ENCODE measurements around the gene C10orf67.

Gene C10orf67

DNA sequence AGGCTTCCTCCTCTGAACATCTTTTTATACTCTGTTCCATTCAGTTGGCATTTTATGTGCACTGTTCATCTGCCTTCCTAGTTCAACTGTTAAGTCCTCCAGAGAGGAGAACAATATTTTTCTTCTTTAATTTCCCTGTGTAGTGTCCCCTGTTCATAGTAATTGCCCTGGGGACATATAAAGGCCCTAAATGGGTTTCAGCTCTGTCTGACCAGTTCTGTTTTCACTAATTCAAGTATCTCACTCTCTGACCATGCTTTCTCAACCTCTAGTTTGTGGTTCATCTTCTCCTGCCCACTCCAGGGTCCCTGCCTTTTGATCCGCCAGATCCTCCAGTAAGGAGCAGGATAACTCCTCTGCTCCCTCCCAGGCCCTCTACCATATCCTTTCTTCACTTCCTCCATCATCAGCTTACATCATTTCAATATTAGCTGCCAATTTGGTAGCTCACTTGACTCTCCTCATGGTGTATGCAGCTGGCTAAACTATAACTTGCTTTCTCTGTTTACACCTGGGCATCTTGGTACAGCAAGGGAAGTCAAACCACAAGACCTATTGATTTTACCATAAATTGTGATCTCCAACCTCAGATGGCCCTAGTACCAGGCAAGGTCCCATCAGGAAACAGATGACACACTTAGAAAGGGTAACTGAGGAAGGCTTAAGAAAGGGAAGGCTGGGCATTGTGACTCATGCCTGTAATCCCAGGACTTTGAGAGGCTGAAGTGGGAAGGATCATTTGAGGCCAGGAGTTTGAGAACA lies 17.7 kb upstream of the C10orf67 start (continued):
- TF ChIP-seq, protein P1, sequence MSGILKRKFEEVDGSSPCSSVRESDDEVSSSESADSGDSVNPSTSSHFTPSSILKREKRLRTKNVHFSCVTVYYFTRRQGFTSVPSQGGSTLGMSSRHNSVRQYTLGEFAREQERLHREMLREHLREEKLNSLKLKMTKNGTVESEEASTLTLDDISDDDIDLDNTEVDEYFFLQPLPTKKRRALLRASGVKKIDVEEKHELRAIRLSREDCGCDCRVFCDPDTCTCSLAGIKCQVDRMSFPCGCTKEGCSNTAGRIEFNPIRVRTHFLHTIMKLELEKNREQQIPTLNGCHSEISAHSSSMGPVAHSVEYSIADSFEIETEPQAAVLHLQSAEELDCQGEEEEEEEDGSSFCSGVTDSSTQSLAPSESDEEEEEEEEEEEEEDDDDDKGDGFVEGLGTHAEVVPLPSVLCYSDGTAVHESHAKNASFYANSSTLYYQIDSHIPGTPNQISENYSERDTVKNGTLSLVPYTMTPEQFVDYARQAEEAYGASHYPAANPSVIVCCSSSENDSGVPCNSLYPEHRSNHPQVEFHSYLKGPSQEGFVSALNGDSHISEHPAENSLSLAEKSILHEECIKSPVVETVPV (CRISPR knock-in tag; IDR thresholded peaks at IDR 0.05) = no peak
- no peak for TF ChIP-seq TCF4 (CRISPR knock-in tag; IDR thresholded peaks at IDR 0.05; ENCODE audit: borderline replicate concordance)

DNA sequence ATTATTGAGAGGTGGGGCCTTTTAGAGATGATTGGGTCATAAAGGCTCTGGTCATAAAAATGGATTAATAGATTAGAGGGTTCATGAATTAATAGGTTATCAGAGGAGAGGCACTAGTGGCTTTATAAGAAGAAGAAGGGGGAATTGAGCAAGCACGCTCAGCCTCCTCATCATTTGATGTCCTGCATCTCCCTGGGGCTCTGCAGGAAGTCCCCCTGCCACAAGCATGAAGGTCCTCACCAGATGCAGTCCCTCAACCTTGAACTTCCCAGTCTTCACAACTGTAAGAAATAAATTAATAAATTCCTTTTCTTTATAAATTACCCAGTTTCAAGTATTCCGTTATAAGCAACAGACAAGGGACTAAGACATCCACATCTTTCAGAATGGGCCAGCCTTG lies 17.1 kb upstream of the C10orf67 start:
- ATAC-seq = no peak
- TF ChIP-seq TOX (CRISPR knock-in tag; IDR thresholded peaks at IDR 0.05; ENCODE audit: borderline replicate concordance) = no peak
- TF ChIP-seq, protein P2, sequence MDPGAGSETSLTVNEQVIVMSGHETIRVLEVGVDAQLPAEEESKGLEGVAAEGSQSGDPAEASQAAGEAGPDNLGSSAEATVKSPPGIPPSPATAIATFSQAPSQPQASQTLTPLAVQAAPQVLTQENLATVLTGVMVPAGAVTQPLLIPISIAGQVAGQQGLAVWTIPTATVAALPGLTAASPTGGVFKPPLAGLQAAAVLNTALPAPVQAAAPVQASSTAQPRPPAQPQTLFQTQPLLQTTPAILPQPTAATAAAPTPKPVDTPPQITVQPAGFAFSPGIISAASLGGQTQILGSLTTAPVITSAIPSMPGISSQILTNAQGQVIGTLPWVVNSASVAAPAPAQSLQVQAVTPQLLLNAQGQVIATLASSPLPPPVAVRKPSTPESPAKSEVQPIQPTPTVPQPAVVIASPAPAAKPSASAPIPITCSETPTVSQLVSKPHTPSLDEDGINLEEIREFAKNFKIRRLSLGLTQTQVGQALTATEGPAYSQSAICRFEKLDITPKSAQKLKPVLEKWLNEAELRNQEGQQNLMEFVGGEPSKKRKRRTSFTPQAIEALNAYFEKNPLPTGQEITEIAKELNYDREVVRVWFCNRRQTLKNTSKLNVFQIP (CRISPR knock-in tag; IDR thresholded peaks at IDR 0.05; ENCODE audit: borderline replicate concordance, low read depth) = no peak
- TF ChIP-seq PPARA (CRISPR knock-in tag; IDR thresholded peaks at IDR 0.05; ENCODE audit: borderline replicate concordance) = no peak
- TF ChIP-seq ZNF565 (CRISPR knock-in tag; conservative IDR thresholded peaks at IDR 0.05; ENCODE audit: low read depth) = no peak
- TF ChIP-seq, protein P3, sequence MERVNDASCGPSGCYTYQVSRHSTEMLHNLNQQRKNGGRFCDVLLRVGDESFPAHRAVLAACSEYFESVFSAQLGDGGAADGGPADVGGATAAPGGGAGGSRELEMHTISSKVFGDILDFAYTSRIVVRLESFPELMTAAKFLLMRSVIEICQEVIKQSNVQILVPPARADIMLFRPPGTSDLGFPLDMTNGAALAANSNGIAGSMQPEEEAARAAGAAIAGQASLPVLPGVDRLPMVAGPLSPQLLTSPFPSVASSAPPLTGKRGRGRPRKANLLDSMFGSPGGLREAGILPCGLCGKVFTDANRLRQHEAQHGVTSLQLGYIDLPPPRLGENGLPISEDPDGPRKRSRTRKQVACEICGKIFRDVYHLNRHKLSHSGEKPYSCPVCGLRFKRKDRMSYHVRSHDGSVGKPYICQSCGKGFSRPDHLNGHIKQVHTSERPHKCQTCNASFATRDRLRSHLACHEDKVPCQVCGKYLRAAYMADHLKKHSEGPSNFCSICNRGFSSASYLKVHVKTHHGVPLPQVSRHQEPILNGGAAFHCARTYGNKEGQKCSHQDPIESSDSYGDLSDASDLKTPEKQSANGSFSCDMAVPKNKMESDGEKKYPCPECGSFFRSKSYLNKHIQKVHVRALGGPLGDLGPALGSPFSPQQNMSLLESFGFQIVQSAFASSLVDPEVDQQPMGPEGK (CRISPR knock-in tag; IDR thresholded peaks at IDR 0.05; ENCODE audit: borderline replicate concordance) = no peak
- TF ChIP-seq, protein P1 (CRISPR knock-in tag; IDR thresholded peaks at IDR 0.05) = no peak
- TF ChIP-seq SNAI2 (CRISPR knock-in tag; IDR thresholded peaks at IDR 0.05) = no peak
- no peak for TF ChIP-seq OSR1 (CRISPR knock-in tag; IDR thresholded peaks at IDR 0.05)
- no peak for TF ChIP-seq ZFP30 (CRISPR knock-in tag; IDR thresholded peaks at IDR 0.05)
- TF ChIP-seq CSDC2 (CRISPR knock-in tag; IDR thresholded peaks at IDR 0.05) = no peak
- TF ChIP-seq ESRRG (CRISPR knock-in tag; IDR thresholded peaks at IDR 0.05) = no peak
- no peak for TF ChIP-seq GLIS3 (CRISPR knock-in tag; IDR thresholded peaks at IDR 0.05)
- TF ChIP-seq RARB (CRISPR knock-in tag; IDR thresholded peaks at IDR 0.05) = no peak
- TF ChIP-seq ZNF70 (CRISPR knock-in tag; IDR thresholded peaks at IDR 0.05) = no peak

DNA sequence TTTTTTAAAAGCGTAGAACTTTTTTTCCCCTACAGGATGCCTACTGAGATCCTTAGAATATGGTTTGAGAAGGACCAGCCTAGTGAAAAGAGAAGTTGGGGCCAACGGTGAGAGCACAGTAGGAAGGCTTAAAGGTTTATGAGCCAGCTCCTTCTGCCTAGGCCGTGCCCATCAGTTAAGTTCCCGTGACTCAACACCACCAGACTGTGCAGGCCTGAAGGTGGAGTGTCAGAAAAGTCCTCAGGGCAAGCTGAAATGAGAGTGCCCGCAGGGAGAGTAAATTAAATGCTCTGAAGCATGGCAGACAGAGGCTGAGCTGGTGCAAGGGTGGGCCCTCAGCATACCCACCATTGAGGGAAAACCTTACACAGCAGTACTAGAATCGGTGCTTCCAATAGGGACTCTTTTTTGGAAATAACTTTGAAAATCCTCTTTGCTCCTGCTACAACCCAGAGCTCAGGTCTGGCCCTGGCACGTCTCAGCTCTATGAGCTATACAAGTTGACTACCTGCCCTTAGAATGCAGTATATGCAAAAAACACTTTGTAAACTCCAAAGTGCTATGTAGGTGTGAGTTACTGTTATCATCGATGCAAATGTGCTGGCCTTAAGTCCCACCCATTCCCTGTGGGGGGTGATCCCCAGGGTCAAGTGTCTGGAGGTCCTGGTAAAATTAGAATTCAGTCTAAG lies 15.2 kb upstream of the C10orf67 start:
- ATAC-seq = no peak
- TF ChIP-seq, protein P4, sequence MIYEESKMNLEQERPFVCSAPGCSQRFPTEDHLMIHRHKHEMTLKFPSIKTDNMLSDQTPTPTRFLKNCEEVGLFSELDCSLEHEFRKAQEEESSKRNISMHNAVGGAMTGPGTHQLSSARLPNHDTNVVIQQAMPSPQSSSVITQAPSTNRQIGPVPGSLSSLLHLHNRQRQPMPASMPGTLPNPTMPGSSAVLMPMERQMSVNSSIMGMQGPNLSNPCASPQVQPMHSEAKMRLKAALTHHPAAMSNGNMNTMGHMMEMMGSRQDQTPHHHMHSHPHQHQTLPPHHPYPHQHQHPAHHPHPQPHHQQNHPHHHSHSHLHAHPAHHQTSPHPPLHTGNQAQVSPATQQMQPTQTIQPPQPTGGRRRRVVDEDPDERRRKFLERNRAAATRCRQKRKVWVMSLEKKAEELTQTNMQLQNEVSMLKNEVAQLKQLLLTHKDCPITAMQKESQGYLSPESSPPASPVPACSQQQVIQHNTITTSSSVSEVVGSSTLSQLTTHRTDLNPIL (CRISPR knock-in tag; IDR thresholded peaks at IDR 0.05; ENCODE audit: low read depth) = no peak
- no peak for TF ChIP-seq OSR1 (CRISPR knock-in tag; IDR thresholded peaks at IDR 0.05)
- no peak for TF ChIP-seq TOX (CRISPR knock-in tag; IDR thresholded peaks at IDR 0.05; ENCODE audit: borderline replicate concordance)
- no peak for TF ChIP-seq ISL1 (CRISPR knock-in tag; IDR thresholded peaks at IDR 0.05)
- TF ChIP-seq, protein P3 (CRISPR knock-in tag; IDR thresholded peaks at IDR 0.05; ENCODE audit: borderline replicate concordance) = no peak
- no peak for TF ChIP-seq BACH2 (CRISPR knock-in tag; IDR thresholded peaks at IDR 0.05; ENCODE audit: borderline replicate concordance)
- TF ChIP-seq, protein P5, sequence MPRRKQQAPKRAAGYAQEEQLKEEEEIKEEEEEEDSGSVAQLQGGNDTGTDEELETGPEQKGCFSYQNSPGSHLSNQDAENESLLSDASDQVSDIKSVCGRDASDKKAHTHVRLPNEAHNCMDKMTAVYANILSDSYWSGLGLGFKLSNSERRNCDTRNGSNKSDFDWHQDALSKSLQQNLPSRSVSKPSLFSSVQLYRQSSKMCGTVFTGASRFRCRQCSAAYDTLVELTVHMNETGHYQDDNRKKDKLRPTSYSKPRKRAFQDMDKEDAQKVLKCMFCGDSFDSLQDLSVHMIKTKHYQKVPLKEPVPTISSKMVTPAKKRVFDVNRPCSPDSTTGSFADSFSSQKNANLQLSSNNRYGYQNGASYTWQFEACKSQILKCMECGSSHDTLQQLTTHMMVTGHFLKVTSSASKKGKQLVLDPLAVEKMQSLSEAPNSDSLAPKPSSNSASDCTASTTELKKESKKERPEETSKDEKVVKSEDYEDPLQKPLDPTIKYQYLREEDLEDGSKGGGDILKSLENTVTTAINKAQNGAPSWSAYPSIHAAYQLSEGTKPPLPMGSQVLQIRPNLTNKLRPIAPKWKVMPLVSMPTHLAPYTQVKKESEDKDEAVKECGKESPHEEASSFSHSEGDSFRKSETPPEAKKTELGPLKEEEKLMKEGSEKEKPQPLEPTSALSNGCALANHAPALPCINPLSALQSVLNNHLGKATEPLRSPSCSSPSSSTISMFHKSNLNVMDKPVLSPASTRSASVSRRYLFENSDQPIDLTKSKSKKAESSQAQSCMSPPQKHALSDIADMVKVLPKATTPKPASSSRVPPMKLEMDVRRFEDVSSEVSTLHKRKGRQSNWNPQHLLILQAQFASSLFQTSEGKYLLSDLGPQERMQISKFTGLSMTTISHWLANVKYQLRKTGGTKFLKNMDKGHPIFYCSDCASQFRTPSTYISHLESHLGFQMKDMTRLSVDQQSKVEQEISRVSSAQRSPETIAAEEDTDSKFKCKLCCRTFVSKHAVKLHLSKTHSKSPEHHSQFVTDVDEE (CRISPR knock-in tag; IDR thresholded peaks at IDR 0.05) = no peak
- no peak for TF ChIP-seq ZNF70 (CRISPR knock-in tag; IDR thresholded peaks at IDR 0.05)
- TF ChIP-seq, protein P1 (CRISPR knock-in tag; IDR thresholded peaks at IDR 0.05) = no peak
- no peak for TF ChIP-seq GLIS3 (CRISPR knock-in tag; IDR thresholded peaks at IDR 0.05)
- TF ChIP-seq, protein P2 (CRISPR knock-in tag; IDR thresholded peaks at IDR 0.05; ENCODE audit: borderline replicate concordance, low read depth) = no peak
